NCI-H1105 (cell line): ENCODE results near the gene METTL8.
"Not testable (repeated sequence)": the region's sequence is repeated elsewhere in the genome, so short reads cannot be mapped to it uniquely, and the experiment has no call there.

ENCODE experiments used
- DNase-seq: peaks from one replicate; lab custom pipeline; 2025; lab: John Stamatoyannopoulos, UW

Gene METTL8

GRCh38 chr2:171430516-171431410, 3.0 kb downstream of the METTL8 start:
- DNase-seq: no peak

GRCh38 chr2:171422710-171423495, 10.9 kb downstream of the METTL8 start:
- not testable (repeated sequence) for DNase-seq

GRCh38 chr2:171420728-171421563, 12.8 kb downstream of the METTL8 start:
- DNase-seq: no peak

GRCh38 chr2:171419333-171419732, 14.5 kb downstream of the METTL8 start:
- no peak for DNase-seq

GRCh38 chr2:171416009-171416926, 17.5 kb downstream of the METTL8 start:
- peak; percentile 81 for DNase-seq

GRCh38 chr2:171414645-171415044, 19.1 kb downstream of the METTL8 start:
- DNase-seq: not testable (repeated sequence)

- DNase-seq: no peak
These were observed 21.1 kb downstream of the METTL8 start for GRCh38 chr2:171412571-171413175.

- no peak for DNase-seq
These were observed 21.9 kb downstream of the METTL8 start for GRCh38 chr2:171411791-171412483.

GRCh38 chr2:171411214-171411613, 22.6 kb downstream of the METTL8 start:
- no peak for DNase-seq

GRCh38 chr2:171410624-171411023, 23.2 kb downstream of the METTL8 start:
- no peak for DNase-seq

GRCh38 chr2:171410101-171410500, 23.7 kb downstream of the METTL8 start:
- peak; percentile 1 for DNase-seq

GRCh38 chr2:171409436-171409971, 24.3 kb downstream of the METTL8 start:
- DNase-seq: no peak

- no peak for DNase-seq
These were observed 26.1 kb downstream of the METTL8 start for GRCh38 chr2:171407676-171408044.

GRCh38 chr2:171407030-171407675, 26.6 kb downstream of the METTL8 start:
- DNase-seq: no peak

- DNase-seq: no peak
These were observed 27.7 kb downstream of the METTL8 start for GRCh38 chr2:171406044-171406443.

- DNase-seq: no peak
These were observed 28.2 kb downstream of the METTL8 start for GRCh38 chr2:171405546-171405945.

GRCh38 chr2:171404719-171405118, 29.1 kb downstream of the METTL8 start:
- DNase-seq: no peak

GRCh38 chr2:171404261-171404660, 29.5 kb downstream of the METTL8 start:
- DNase-seq: no peak

GRCh38 chr2:171402906-171403580, 30.7 kb downstream of the METTL8 start:
- DNase-seq: no peak
